ENCODE measurements around the gene MOSPD2.

Gene MOSPD2

DNA sequence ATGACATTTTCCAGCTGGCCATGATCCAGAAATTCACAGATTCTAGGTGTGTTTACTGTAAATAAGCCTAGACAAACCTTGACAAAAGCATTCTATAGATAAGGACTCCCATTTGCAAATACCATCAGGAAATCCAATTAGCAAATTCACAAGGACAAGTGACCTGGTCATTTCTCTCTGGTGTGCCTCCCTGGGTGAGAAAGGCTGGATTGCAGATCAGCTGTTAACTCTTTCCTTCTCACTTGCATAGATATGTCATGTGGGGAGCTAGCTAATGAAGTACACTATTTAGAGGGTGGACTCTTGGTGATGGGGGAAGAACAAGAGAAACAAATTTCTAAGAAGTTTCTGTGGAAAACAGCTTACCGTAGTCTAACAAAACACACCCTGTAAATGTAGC, 58.9 kb downstream of the MOSPD2 start:
- Histone ChIP-seq H3K27me3 (ENCODE audit: control insufficient read depth in 1 of 2, insufficient read depth in 2 of 2, low read length in 2 of 2) (no peaks in the 10 kb centered on the region), H3K27ac (ENCODE audit: low read length) (no peak overlapping the region), H3K36me3 (ENCODE audit: control insufficient read depth in 2 of 2, insufficient read depth in 2 of 2, low read length in 2 of 2) (no peaks in the 10 kb centered on the region), H3K4me3 (ENCODE audit: low read length in 2 of 2) (no peak overlapping the region), H3K9me3 (ENCODE audit: control insufficient read depth in 2 of 2, low read length in 2 of 2) (no peaks in the 10 kb centered on the region), H3K9ac (ENCODE audit: low read length in 2 of 2) (no peak overlapping the region), H3K4me1 (ENCODE audit: control insufficient read depth, insufficient read depth, low read length) (no peaks in the 10 kb centered on the region)

DNA sequence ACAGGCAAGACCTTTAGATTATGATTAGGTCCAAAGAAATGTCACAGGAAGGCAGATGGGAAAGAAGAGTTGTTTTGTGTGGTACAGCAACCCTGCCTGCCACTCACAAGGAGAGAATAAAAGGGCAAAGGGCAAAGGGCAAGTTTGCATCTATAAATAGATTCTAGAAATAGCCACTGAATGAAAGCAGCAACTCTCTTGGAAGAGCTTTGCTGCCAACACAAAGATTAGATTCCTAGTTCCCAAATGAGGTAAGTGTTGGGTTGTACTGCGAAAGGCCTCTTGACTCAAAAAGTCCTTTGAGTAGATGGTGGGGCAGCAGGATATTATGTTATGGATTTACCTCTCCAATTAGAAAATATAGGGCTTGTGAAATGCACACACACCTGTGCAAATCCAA, 61.2 kb downstream of the MOSPD2 start:
- H3K27ac ChIP-seq (ENCODE audit: low read length) = no peak overlapping the region
- no peak overlapping the region for H3K4me3 ChIP-seq (ENCODE audit: low read length in 2 of 2)
- H3K4me1 ChIP-seq (ENCODE audit: control insufficient read depth, insufficient read depth, low read length) = no peaks in the 10 kb centered on the region
- H3K36me3 ChIP-seq (ENCODE audit: control insufficient read depth in 2 of 2, insufficient read depth in 2 of 2, low read length in 2 of 2) = no peaks in the 10 kb centered on the region
- no peaks in the 10 kb centered on the region for H3K9me3 ChIP-seq (ENCODE audit: control insufficient read depth in 2 of 2, low read length in 2 of 2)
- no peak overlapping the region for H3K9ac ChIP-seq (ENCODE audit: low read length in 2 of 2)
- H3K27me3 ChIP-seq (ENCODE audit: control insufficient read depth in 1 of 2, insufficient read depth in 2 of 2, low read length in 2 of 2) = no peaks in the 10 kb centered on the region

DNA sequence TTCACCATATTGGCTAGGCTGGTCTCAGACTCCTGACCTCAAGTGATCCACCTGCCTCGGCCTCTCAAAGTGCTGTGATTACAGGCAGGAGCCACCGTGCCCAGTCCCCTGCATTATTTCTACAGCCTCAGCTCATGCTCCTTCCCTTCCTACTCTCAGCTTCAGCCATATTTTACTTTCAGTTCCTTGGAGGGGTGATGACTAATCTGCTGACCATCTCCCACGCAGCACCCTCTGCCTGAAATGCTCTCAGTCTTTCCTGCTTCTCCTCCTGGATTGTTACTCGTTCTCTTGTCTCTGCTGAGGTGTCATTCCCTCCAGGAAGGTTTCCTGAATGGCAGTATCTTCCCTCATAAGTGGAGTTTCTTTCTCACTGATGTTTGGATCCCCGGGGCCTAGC, 63.3 kb downstream of the MOSPD2 start:
- Histone ChIP-seq H3K4me1 (ENCODE audit: control insufficient read depth, insufficient read depth, low read length) (no peaks in the 10 kb centered on the region), H3K9me3 (ENCODE audit: control insufficient read depth in 2 of 2, low read length in 2 of 2) (no peaks in the 10 kb centered on the region), H3K27ac (ENCODE audit: low read length) (no peak overlapping the region), H3K27me3 (ENCODE audit: control insufficient read depth in 1 of 2, insufficient read depth in 2 of 2, low read length in 2 of 2) (no peaks in the 10 kb centered on the region), H3K36me3 (ENCODE audit: control insufficient read depth in 2 of 2, insufficient read depth in 2 of 2, low read length in 2 of 2) (no peaks in the 10 kb centered on the region), H3K4me3 (ENCODE audit: low read length in 2 of 2) (no peak overlapping the region), H3K9ac (ENCODE audit: low read length in 2 of 2) (no peak overlapping the region)

DNA sequence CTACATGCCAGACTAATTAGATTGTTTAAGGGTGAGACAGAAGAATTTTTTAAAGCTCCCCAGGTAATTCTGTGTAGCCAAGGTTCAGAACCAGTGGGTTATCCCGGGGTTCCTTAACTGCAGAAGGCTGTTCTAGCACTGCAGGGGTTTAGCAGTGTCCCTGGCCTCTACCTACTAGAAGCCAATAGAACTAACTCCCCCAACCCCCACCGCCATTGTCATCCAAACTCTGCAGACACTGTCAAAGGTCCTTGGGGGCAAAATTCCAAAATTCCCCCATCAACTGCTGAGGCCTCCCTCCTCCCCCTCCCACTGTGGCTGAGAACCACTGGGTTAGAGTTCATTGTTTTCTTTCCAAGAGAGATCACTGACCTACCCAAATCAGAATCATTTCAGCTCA, 66.4 kb downstream of the MOSPD2 start:
- Histone ChIP-seq H3K27ac (ENCODE audit: low read length) (no peak overlapping the region), H3K36me3 (ENCODE audit: control insufficient read depth in 2 of 2, insufficient read depth in 2 of 2, low read length in 2 of 2) (no peaks in the 10 kb centered on the region), H3K27me3 (ENCODE audit: control insufficient read depth in 1 of 2, insufficient read depth in 2 of 2, low read length in 2 of 2) (no peaks in the 10 kb centered on the region), H3K4me1 (ENCODE audit: control insufficient read depth, insufficient read depth, low read length) (no peaks in the 10 kb centered on the region), H3K4me3 (ENCODE audit: low read length in 2 of 2) (no peak overlapping the region), H3K9ac (ENCODE audit: low read length in 2 of 2) (no peak overlapping the region), H3K9me3 (ENCODE audit: control insufficient read depth in 2 of 2, low read length in 2 of 2) (no peaks in the 10 kb centered on the region)

DNA sequence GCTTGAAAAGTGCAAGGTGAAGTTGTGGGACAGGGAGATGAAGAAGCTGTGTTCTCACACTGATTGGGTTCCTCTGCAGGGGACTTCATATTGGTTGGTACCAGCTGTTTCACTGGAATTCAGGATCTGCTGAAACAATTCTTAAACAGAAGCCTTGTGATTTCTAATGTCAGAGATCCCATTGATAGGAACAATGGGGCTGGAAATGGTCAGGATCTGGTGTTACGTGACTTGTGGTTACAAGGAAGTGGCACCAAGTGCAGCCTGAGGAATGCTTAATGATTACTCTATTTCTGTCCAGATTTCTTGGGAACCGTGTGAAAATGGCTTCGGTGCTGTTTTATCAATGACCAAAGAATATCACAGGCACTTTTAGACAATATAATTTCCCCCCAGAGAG, 68.1 kb downstream of the MOSPD2 start:
- no peaks in the 10 kb centered on the region for H3K36me3 ChIP-seq (ENCODE audit: control insufficient read depth in 2 of 2, insufficient read depth in 2 of 2, low read length in 2 of 2)
- no peak overlapping the region for H3K4me3 ChIP-seq (ENCODE audit: low read length in 2 of 2)
- no peak overlapping the region for H3K27ac ChIP-seq (ENCODE audit: low read length)
- H3K4me1 ChIP-seq (ENCODE audit: control insufficient read depth, insufficient read depth, low read length) = no peaks in the 10 kb centered on the region
- no peaks in the 10 kb centered on the region for H3K9me3 ChIP-seq (ENCODE audit: control insufficient read depth in 2 of 2, low read length in 2 of 2)
- H3K27me3 ChIP-seq (ENCODE audit: control insufficient read depth in 1 of 2, insufficient read depth in 2 of 2, low read length in 2 of 2) = no peaks in the 10 kb centered on the region
- no peak overlapping the region for H3K9ac ChIP-seq (ENCODE audit: low read length in 2 of 2)

DNA sequence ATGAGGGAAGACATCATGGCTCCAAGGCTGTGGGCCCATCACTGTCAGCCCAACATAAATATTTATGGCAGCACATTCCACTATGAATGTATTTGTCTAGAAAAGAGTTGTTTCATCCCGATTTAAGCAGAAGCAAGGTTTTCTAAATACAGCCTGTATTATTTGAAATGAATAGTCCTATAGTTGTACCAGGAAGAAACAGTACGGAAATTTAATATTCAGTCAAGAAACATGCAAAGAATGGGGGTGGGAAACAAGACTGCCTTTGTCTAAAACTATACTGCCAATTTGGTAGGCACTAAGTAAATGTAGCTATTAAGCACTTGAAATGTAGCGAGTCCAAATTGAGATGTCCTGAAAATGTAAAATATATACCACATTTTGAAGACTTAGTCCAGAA, 69.1 kb downstream of the MOSPD2 start:
- Histone ChIP-seq H3K27me3 (ENCODE audit: control insufficient read depth in 1 of 2, insufficient read depth in 2 of 2, low read length in 2 of 2) (no peaks in the 10 kb centered on the region), H3K4me3 (ENCODE audit: low read length in 2 of 2) (no peak overlapping the region), H3K36me3 (ENCODE audit: control insufficient read depth in 2 of 2, insufficient read depth in 2 of 2, low read length in 2 of 2) (no peaks in the 10 kb centered on the region), H3K9me3 (ENCODE audit: control insufficient read depth in 2 of 2, low read length in 2 of 2) (no peaks in the 10 kb centered on the region), H3K4me1 (ENCODE audit: control insufficient read depth, insufficient read depth, low read length) (no peaks in the 10 kb centered on the region), H3K27ac (ENCODE audit: low read length) (no peak overlapping the region), H3K9ac (ENCODE audit: low read length in 2 of 2) (no peak overlapping the region)

DNA sequence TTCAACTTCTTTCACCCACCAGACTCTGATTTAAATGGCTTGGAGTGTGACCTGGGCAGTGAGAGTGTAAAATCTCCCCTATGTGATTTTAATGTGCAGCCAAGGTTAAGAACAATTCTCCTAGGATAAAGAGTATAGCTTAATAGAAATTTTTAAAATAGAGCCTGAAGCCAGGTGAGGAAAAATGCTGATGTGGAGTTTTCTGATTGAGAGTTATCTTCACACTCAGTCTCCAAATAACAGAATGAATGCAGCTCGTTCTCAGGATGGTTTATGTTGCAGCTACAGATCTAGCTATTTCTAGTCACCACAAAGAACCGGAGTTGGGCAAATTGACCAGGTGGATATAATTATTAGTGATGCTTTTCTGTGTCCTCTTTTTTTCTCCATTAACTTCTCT, 70.7 kb downstream of the MOSPD2 start:
- Histone ChIP-seq H3K9me3 (ENCODE audit: control insufficient read depth in 2 of 2, low read length in 2 of 2) (no peaks in the 10 kb centered on the region), H3K4me3 (ENCODE audit: low read length in 2 of 2) (no peak overlapping the region), H3K9ac (ENCODE audit: low read length in 2 of 2) (no peak overlapping the region), H3K36me3 (ENCODE audit: control insufficient read depth in 2 of 2, insufficient read depth in 2 of 2, low read length in 2 of 2) (no peaks in the 10 kb centered on the region), H3K27me3 (ENCODE audit: control insufficient read depth in 1 of 2, insufficient read depth in 2 of 2, low read length in 2 of 2) (no peaks in the 10 kb centered on the region), H3K4me1 (ENCODE audit: control insufficient read depth, insufficient read depth, low read length) (no peaks in the 10 kb centered on the region), H3K27ac (ENCODE audit: low read length) (no peak overlapping the region)

DNA sequence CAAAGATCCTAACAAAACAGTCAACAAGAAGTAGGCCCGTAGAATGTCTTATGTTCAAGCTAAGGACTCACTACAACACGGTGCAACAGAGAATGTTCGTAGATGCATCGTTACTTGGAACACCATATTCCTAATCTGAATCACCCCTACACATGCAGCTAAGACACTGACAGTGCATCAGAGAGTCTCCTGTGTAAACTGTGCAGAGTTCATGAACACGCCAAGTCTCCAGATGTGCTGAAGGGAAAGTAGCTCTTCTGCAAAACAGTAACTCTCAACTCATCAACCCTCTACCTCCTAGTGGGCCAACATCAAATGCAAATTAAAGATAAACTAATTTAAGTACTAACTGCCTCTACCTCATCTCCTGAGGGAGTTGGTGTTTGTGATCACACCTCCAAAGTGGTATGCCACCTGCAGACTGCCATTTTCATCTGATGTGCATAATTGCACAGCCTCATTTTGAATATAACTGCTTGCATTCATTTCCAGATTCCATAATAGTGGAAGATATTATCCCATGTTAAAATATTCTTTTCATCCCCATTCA, 73.5 kb downstream of the MOSPD2 start:
- Histone ChIP-seq H3K4me1 (ENCODE audit: control insufficient read depth, insufficient read depth, low read length) (no peaks in the 10 kb centered on the region), H3K27me3 (ENCODE audit: control insufficient read depth in 1 of 2, insufficient read depth in 2 of 2, low read length in 2 of 2) (peaks cover 0 to 3% of the 10 kb centered on the region in 2 donors)

DNA sequence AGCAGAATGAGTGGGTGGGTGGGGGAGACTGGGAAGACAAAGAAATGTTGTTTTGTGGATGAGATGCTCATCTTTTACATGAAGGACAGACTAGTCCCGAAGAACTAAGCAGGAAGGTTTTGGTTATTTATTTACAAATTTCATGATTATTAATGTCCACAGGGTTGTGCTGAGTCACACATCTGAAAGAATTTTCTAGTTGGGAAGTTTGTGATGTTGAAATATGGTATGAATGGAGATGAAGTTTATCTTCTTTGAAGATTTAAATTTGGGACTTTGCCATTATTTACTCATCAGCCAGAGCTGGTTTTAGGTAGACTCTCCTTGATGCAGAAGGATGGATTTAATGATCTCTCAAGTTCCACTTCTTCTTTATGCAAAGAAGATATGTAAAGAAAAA, 75.5 kb downstream of the MOSPD2 start:
- Histone ChIP-seq H3K9me3 (ENCODE audit: control insufficient read depth in 2 of 2, low read length in 2 of 2) (no peaks in the 10 kb centered on the region), H3K36me3 (ENCODE audit: control insufficient read depth in 2 of 2, insufficient read depth in 2 of 2, low read length in 2 of 2) (no peaks in the 10 kb centered on the region), H3K4me1 (ENCODE audit: control insufficient read depth, insufficient read depth, low read length) (no peaks in the 10 kb centered on the region), H3K9ac (ENCODE audit: low read length in 2 of 2) (no peak overlapping the region), H3K27ac (ENCODE audit: low read length) (no peak overlapping the region), H3K4me3 (ENCODE audit: low read length in 2 of 2) (no peak overlapping the region), H3K27me3 (ENCODE audit: control insufficient read depth in 1 of 2, insufficient read depth in 2 of 2, low read length in 2 of 2) (peaks cover 0 to 3% of the 10 kb centered on the region in 2 donors)

More for the DNA sequence above, 73.5 kb downstream of the MOSPD2 start:
- Histone ChIP-seq H3K4me3 (ENCODE audit: low read length in 2 of 2) (no peak overlapping the region), H3K9me3 (ENCODE audit: control insufficient read depth in 2 of 2, low read length in 2 of 2) (no peaks in the 10 kb centered on the region), H3K9ac (ENCODE audit: low read length in 2 of 2) (no peak overlapping the region), H3K27ac (ENCODE audit: low read length) (no peak overlapping the region), H3K36me3 (ENCODE audit: control insufficient read depth in 2 of 2, insufficient read depth in 2 of 2, low read length in 2 of 2) (no peaks in the 10 kb centered on the region)

DNA sequence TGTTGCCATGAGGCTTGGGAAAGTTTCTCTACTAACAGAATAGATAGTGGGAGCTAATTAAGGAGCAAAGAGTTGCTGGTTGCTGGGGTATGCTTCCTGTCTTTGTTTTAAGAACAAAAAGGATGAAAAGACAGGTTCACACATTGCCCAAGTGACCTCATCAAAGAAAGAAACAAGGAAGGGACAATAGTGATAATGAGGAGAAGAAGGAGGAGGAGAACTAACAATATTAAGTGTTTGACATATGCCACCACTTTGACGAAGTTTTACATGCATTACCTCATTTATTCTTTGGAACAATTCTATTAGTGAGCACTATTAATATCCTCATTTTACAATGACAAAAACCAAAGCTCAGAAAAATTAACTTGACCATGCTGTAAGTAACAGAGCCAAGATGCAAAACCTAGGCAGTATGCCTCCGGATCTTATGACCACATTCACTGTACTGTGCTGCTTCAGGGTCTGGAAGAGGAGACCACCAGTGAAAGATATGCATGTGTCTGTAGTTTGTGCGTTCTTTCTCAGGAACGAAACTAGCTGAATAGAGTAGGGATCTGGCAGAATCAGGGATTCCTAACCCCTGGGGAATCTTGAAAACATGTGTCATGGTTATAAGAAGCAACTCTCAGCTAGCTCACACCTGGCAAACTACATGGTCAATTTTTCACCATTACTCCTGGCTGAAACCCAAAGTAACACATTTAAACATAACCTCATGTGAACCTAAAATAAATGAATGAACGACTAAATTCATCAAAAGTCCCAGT, 83.8 kb downstream of the MOSPD2 start:
- Histone ChIP-seq H3K27ac (ENCODE audit: low read length) (no peak overlapping the region), H3K36me3 (ENCODE audit: control insufficient read depth in 2 of 2, insufficient read depth in 2 of 2, low read length in 2 of 2) (no peaks in the 10 kb centered on the region), H3K27me3 (ENCODE audit: control insufficient read depth in 1 of 2, insufficient read depth in 2 of 2, low read length in 2 of 2) (peaks cover 0 to 2% of the 10 kb centered on the region in 2 donors), H3K9ac (ENCODE audit: low read length in 2 of 2) (no peak overlapping the region), H3K4me3 (ENCODE audit: low read length in 2 of 2) (no peak overlapping the region), H3K9me3 (ENCODE audit: control insufficient read depth in 2 of 2, low read length in 2 of 2) (no peaks in the 10 kb centered on the region), H3K4me1 (ENCODE audit: control insufficient read depth, insufficient read depth, low read length) (no peaks in the 10 kb centered on the region)

DNA sequence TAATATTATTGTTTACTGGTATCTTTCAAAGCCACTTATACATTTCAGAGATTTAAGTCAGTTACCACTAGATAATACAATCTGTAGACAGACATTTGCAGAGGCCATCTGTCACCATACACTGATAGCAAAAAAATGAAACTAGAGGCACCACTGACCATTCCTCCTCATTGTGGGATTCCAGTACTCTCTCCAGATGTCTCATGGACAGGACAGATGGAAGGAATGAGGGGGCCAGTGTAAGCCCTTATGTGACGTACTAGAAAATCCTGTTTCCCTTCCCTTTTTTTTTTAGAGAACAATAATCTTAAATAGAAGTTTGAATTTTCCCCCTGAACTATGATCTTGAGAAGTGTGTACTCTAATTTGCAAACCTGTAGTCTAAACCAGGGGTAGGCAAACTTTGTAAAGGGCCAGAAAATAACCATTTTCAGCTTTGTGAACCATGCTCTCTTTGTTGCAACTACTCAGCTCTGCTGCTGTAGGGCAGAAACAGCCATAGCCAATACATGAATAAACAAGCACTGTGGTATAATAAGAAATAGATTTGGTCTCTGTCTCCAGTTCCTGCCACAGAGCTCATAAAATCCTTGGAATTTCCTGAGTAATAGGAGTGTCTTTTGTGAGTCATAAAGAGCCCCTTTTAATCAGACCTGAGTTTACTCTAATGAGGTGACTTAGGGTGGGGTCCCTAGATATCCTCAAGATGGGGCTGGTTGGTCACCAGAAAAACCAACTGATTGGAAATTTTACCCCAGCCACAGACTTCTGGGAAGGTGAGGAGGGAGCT, 90.4 kb downstream of the MOSPD2 start:
- H3K27me3 ChIP-seq (ENCODE audit: control insufficient read depth in 1 of 2, insufficient read depth in 2 of 2, low read length in 2 of 2) = no peaks in the 10 kb centered on the region
- H3K4me1 ChIP-seq (ENCODE audit: control insufficient read depth, insufficient read depth, low read length) = no peaks in the 10 kb centered on the region
- no peak overlapping the region for H3K4me3 ChIP-seq (ENCODE audit: low read length in 2 of 2)
- H3K9ac ChIP-seq (ENCODE audit: low read length in 2 of 2) = no peak overlapping the region
- no peaks in the 10 kb centered on the region for H3K9me3 ChIP-seq (ENCODE audit: control insufficient read depth in 2 of 2, low read length in 2 of 2)
- no peaks in the 10 kb centered on the region for H3K36me3 ChIP-seq (ENCODE audit: control insufficient read depth in 2 of 2, insufficient read depth in 2 of 2, low read length in 2 of 2)
- H3K27ac ChIP-seq (ENCODE audit: low read length) = no peak overlapping the region

Data from stomach smooth muscle (tissue), 2 donors.